Measurements from ENCODE around the gene SLC6A8.

DNA sequence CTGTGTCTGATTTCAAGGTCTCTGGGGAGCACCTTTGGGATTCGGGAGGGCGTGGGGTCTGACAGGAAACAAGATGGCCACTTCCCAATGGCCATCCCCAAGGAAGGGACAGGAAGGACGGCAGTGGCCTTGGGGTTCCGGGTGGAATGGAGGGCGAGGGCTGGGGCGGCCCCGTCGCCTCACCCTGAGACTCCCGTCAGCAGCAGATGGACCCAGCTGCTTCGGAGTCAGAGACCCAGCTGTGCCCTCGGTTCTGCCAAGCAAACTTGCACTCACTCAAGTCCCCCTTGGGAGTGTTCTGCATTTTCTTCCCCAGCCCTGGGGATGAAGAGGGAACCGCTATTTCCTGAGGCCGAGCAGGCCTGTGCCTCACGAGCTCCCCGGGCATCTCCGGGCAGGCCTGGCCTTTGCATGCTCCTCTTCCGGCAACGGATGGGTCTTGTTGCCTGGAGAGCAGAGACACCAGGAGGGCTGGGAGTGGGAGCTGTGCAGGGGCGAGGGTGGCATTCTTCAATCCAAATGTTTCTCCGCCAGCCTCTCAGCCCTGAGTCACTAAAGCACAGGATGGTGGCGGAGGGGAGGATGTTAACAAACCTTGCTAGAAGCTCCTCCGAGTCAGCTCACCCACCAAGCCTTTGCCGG is 47.6 kb upstream of the SLC6A8 start:
- TF ChIP-seq, protein P1, sequence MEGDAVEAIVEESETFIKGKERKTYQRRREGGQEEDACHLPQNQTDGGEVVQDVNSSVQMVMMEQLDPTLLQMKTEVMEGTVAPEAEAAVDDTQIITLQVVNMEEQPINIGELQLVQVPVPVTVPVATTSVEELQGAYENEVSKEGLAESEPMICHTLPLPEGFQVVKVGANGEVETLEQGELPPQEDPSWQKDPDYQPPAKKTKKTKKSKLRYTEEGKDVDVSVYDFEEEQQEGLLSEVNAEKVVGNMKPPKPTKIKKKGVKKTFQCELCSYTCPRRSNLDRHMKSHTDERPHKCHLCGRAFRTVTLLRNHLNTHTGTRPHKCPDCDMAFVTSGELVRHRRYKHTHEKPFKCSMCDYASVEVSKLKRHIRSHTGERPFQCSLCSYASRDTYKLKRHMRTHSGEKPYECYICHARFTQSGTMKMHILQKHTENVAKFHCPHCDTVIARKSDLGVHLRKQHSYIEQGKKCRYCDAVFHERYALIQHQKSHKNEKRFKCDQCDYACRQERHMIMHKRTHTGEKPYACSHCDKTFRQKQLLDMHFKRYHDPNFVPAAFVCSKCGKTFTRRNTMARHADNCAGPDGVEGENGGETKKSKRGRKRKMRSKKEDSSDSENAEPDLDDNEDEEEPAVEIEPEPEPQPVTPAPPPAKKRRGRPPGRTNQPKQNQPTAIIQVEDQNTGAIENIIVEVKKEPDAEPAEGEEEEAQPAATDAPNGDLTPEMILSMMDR (IDR thresholded peaks at IDR 0.05), result no peak
- TF ChIP-seq POLR2AphosphoS5 (IDR thresholded peaks at IDR 0.05) (no peak), POLR2A (IDR thresholded peaks at IDR 0.05) (no peak)

Measured in prostate gland (tissue), 2 donors.